WTC11 (cell line): ENCODE measurements around the gene POSTN. TPM values are rescaled to one million over a fixed set of nuclear protein-coding genes. Genes with fewer than 3 reads are reported as not detected.

ENCODE experiments used
- ATAC-seq: fragments of 200-7000 bp; cut with Tn5 transposase; 2 replicates; pipeline ENCODE4 v1.10.0; 2021; ENCODE audit warnings: mild to moderate bottlenecking, moderate library complexity
- CTCF ChIA-PET: fragments of 300-600 bp; sonication (Branson Sonifier 250); formaldehyde crosslinking; loops from one replicate; lab custom pipeline; 2021; ENCODE audit warnings: antibody characterized with exemption; lab: Charles Lee
- POLR2A ChIA-PET: fragments of 350-600 bp; sonication (Branson Sonifier 250); formaldehyde crosslinking; loops from one replicate; lab custom pipeline; 2021; ENCODE audit warnings: antibody characterized with exemption; lab: Charles Lee
- DNase-seq: peaks from one replicate; pipeline ENCODE4 v3.0.0; 2021; ENCODE audit warnings: low spot score
- H3K27ac Mint-ChIP-seq: 2 replicates; pipeline ENCODE4 v1.8.0; 2021; ENCODE audit warnings: mixed read lengths
- H3K27me3 Mint-ChIP-seq: 2 replicates; pipeline ENCODE4 v1.8.0; 2021; ENCODE audit warnings: low read depth, mild to moderate bottlenecking, moderate library complexity, mixed read lengths
- H3K36me3 Mint-ChIP-seq: 2 replicates; pipeline ENCODE4 v1.8.0; 2021; ENCODE audit warnings: mixed read lengths
- H3K4me1 Mint-ChIP-seq: 2 replicates; pipeline ENCODE4 v1.8.0; 2022; ENCODE audit warnings: mixed read lengths
- H3K4me3 Mint-ChIP-seq: 2 replicates; pipeline ENCODE4 v1.8.0; 2021; ENCODE audit warnings: mild to moderate bottlenecking, moderate library complexity, mixed read lengths
- H3K9me3 Mint-ChIP-seq: 2 replicates; pipeline ENCODE4 v1.8.0; 2021; ENCODE audit warnings: mixed read lengths
- ETV6 ChIP-seq: sonication (generic); formaldehyde crosslinking; IDR thresholded peaks from 2 replicates; pipeline ENCODE4 v1.8.1; 2022; ENCODE audit warnings: mild to moderate bottlenecking, missing genetic modification reagents
- GRHL2 ChIP-seq: fragments of 250-450 bp; sonication (Bioruptor Pico); IDR thresholded peaks from 2 replicates; pipeline ENCODE4 v1.8.0; 2022; ENCODE audit warnings: mild to moderate bottlenecking, moderate library complexity; ENCODE audit not compliant: insufficient replicate concordance, severe bottlenecking
- JAZF1 ChIP-seq: fragments of 250-450 bp; sonication (Bioruptor Pico); IDR thresholded peaks from 2 replicates; pipeline ENCODE4 v1.9.0; 2021; ENCODE audit warnings: moderate library complexity, mild to moderate bottlenecking, inconsistent platforms
- MXD4 ChIP-seq: fragments of 250-450 bp; sonication (Bioruptor Pico); IDR thresholded peaks from 2 replicates; pipeline ENCODE4 v1.8.0; 2021; ENCODE audit warnings: mild to moderate bottlenecking, moderate library complexity, borderline replicate concordance
- NFYB ChIP-seq: sonication (generic); formaldehyde crosslinking; conservative IDR thresholded peaks from 2 replicates; pipeline ENCODE4 v1.8.0; 2022; ENCODE audit warnings: low read depth, missing genetic modification reagents
- NR2C2 ChIP-seq: sonication (generic); formaldehyde crosslinking; IDR thresholded peaks from 2 replicates; pipeline ENCODE4 v1.8.0; 2022; ENCODE audit warnings: mild to moderate bottlenecking, missing genetic modification reagents
- RELA ChIP-seq: sonication (generic); formaldehyde crosslinking; IDR thresholded peaks from 2 replicates; pipeline ENCODE4 v1.8.1; 2022; ENCODE audit warnings: missing genetic modification reagents, mild to moderate bottlenecking, borderline replicate concordance
- RORB ChIP-seq: fragments of 250-450 bp; sonication (Bioruptor Pico); IDR thresholded peaks from 2 replicates; pipeline ENCODE4 v1.9.0; 2021; ENCODE audit warnings: mild to moderate bottlenecking
- SMAD4 ChIP-seq: sonication (generic); formaldehyde crosslinking; IDR thresholded peaks from 2 replicates; pipeline ENCODE4 v1.8.0; 2022; ENCODE audit warnings: mild to moderate bottlenecking, missing genetic modification reagents
- SP1 ChIP-seq: sonication (generic); formaldehyde crosslinking; conservative IDR thresholded peaks from 2 replicates; pipeline ENCODE4 v1.8.1; 2022; ENCODE audit warnings: missing genetic modification reagents
- TEAD1 ChIP-seq: sonication (generic); formaldehyde crosslinking; IDR thresholded peaks from 2 replicates; pipeline ENCODE4 v1.8.0; 2022; ENCODE audit warnings: mild to moderate bottlenecking, missing genetic modification reagents
- TP53 ChIP-seq: sonication (generic); formaldehyde crosslinking; IDR thresholded peaks from 2 replicates; pipeline ENCODE4 v1.8.1; 2023; ENCODE audit warnings: mild to moderate bottlenecking, missing genetic modification reagents
- ZNF219 ChIP-seq: sonication (generic); formaldehyde crosslinking; IDR thresholded peaks from 2 replicates; pipeline ENCODE4 v1.8.0; 2023; ENCODE audit warnings: missing genetic modification reagents, mild to moderate bottlenecking, borderline replicate concordance
- ZNF232 ChIP-seq: sonication (generic); formaldehyde crosslinking; IDR thresholded peaks from 2 replicates; pipeline ENCODE4 v1.8.0; 2022; ENCODE audit warnings: mild to moderate bottlenecking, missing genetic modification reagents
- ZNF263 ChIP-seq: sonication (generic); formaldehyde crosslinking; IDR thresholded peaks from 2 replicates; pipeline ENCODE4 v1.8.1; 2022; ENCODE audit warnings: low read depth, mild to moderate bottlenecking, moderate library complexity, missing genetic modification reagents
- ZNF416 ChIP-seq: fragments of 250-450 bp; sonication (Bioruptor Pico); IDR thresholded peaks from 2 replicates; pipeline ENCODE4 v1.9.0; 2021; ENCODE audit warnings: mild to moderate bottlenecking, inconsistent platforms
- ZNF671 ChIP-seq: fragments of 250-450 bp; sonication (Bioruptor Pico); IDR thresholded peaks from 2 replicates; pipeline ENCODE4 v1.8.0; 2021; ENCODE audit warnings: mild to moderate bottlenecking
- total RNA-seq: library from RNA; stranded (reverse); gene quantifications from 3 replicates; pipeline ENCODE4 v1.2.3, GENCODE V29; 2021
- TF ChIP-seq, protein P1 (sequence below): sonication (generic); formaldehyde crosslinking; IDR thresholded peaks from 2 replicates; pipeline ENCODE4 v1.8.0; 2023; ENCODE audit warnings: missing genetic modification reagents, mild to moderate bottlenecking, borderline replicate concordance
- TF ChIP-seq, protein P2 (sequence below): sonication (generic); formaldehyde crosslinking; IDR thresholded peaks from 2 replicates; pipeline ENCODE4 v1.8.1; 2022; ENCODE audit warnings: missing genetic modification reagents, borderline replicate concordance
- TF ChIP-seq, protein P3 (sequence below): sonication (generic); formaldehyde crosslinking; IDR thresholded peaks from 2 replicates; pipeline ENCODE4 v1.8.0; 2022; ENCODE audit warnings: mild to moderate bottlenecking, missing genetic modification reagents
- TF ChIP-seq, protein P4 (sequence below): fragments of 250-450 bp; sonication (Bioruptor Pico); conservative IDR thresholded peaks from 2 replicates; pipeline ENCODE4 v1.9.0; 2021; ENCODE audit warnings: mild to moderate bottlenecking
- TF ChIP-seq, protein P5 (sequence below): sonication (generic); formaldehyde crosslinking; IDR thresholded peaks from 2 replicates; pipeline ENCODE4 v1.8.1; 2023; ENCODE audit warnings: mild to moderate bottlenecking, missing genetic modification reagents, moderate library complexity
- TF ChIP-seq, protein P6 (sequence below): sonication (generic); formaldehyde crosslinking; IDR thresholded peaks from 2 replicates; pipeline ENCODE4 v1.8.1; 2023; ENCODE audit warnings: mild to moderate bottlenecking, missing genetic modification reagents, moderate library complexity

Gene POSTN
- total RNA-seq, 1 experiment from 2014 or later: 0.70 TPM

DNA sequence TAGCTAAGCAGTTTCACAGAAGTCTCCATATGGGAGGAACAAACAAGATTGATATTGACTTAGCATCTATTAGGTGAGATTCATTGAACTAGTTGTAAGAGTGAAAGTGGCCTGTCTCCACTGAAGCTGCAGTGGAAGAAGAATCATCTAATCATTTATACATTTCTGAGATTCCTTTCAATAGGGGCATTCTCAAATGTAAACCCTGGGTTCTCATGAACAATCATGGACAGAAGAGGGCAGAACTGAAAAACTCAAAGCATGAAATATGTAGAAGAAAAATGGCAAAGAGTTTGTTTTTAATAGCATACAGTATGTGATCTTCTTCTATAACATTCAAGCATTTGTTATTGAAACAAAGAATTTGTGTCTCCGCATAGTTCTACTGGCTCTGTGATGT, 17.6 kb upstream of the POSTN start (continued):
- TF ChIP-seq, protein P1, sequence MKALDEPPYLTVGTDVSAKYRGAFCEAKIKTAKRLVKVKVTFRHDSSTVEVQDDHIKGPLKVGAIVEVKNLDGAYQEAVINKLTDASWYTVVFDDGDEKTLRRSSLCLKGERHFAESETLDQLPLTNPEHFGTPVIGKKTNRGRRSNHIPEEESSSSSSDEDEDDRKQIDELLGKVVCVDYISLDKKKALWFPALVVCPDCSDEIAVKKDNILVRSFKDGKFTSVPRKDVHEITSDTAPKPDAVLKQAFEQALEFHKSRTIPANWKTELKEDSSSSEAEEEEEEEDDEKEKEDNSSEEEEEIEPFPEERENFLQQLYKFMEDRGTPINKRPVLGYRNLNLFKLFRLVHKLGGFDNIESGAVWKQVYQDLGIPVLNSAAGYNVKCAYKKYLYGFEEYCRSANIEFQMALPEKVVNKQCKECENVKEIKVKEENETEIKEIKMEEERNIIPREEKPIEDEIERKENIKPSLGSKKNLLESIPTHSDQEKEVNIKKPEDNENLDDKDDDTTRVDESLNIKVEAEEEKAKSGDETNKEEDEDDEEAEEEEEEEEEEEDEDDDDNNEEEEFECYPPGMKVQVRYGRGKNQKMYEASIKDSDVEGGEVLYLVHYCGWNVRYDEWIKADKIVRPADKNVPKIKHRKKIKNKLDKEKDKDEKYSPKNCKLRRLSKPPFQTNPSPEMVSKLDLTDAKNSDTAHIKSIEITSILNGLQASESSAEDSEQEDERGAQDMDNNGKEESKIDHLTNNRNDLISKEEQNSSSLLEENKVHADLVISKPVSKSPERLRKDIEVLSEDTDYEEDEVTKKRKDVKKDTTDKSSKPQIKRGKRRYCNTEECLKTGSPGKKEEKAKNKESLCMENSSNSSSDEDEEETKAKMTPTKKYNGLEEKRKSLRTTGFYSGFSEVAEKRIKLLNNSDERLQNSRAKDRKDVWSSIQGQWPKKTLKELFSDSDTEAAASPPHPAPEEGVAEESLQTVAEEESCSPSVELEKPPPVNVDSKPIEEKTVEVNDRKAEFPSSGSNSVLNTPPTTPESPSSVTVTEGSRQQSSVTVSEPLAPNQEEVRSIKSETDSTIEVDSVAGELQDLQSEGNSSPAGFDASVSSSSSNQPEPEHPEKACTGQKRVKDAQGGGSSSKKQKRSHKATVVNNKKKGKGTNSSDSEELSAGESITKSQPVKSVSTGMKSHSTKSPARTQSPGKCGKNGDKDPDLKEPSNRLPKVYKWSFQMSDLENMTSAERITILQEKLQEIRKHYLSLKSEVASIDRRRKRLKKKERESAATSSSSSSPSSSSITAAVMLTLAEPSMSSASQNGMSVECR (CRISPR knock-in tag): no peak
- TF ChIP-seq ETV6 (CRISPR knock-in tag): no peak
- TF ChIP-seq RELA: no peak
- no peak for TF ChIP-seq ZNF416 (CRISPR knock-in tag)
- TF ChIP-seq MXD4 (CRISPR knock-in tag): no peak
- no peak for TF ChIP-seq RORB (CRISPR knock-in tag)

DNA sequence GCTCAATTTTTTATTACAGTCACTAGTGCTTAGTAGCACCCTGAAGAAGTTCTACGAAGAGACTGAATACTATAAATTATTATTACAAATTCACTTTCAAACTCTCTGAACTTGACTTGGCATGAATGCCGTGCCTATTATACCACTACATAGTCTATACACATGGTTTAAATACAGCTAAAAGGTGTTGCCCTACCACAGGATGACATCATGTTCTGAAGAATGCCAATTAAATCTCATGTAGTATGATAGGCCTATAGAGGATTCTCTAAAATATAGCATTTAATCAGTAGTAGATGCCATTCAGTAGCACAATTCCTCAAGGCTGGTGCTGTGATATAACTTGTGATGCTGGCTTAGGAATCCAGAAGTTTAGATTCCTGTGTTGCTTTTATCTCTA, 16.7 kb upstream of the POSTN start:
- ChIA-PET POLR2A (no interaction called here), CTCF (no interaction called here)
- Mint-ChIP-seq H3K4me3 (no peak overlapping the region), H3K36me3 (no peaks in the 10 kb centered on the region), H3K27ac (no peak overlapping the region), H3K27me3 (no peaks in the 10 kb centered on the region), H3K4me1 (peaks cover 9% of the 10 kb centered on the region), H3K9me3 (no peaks in the 10 kb centered on the region)
- no peak for ATAC-seq
- TF ChIP-seq ZNF671 (CRISPR knock-in tag) (no peak), ZNF263 (no peak), SMAD4 (no peak), ZNF232 (CRISPR knock-in tag) (no peak), TEAD1 (no peak), JAZF1 (CRISPR knock-in tag) (no peak), TP53 (no peak), NR2C2 (CRISPR knock-in tag) (no peak), SP1 (no peak), NFYB (no peak), ZNF219 (no peak), MXD4 (CRISPR knock-in tag) (no peak), GRHL2 (CRISPR knock-in tag) (no peak)
- TF ChIP-seq, protein P2, sequence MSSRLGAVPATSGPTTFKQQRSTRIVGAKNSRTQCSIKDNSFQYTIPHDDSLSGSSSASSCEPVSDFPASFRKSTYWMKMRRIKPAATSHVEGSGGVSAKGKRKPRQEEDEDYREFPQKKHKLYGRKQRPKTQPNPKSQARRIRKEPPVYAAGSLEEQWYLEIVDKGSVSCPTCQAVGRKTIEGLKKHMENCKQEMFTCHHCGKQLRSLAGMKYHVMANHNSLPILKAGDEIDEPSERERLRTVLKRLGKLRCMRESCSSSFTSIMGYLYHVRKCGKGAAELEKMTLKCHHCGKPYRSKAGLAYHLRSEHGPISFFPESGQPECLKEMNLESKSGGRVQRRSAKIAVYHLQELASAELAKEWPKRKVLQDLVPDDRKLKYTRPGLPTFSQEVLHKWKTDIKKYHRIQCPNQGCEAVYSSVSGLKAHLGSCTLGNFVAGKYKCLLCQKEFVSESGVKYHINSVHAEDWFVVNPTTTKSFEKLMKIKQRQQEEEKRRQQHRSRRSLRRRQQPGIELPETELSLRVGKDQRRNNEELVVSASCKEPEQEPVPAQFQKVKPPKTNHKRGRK (CRISPR knock-in tag): no peak
- TF ChIP-seq, protein P3, sequence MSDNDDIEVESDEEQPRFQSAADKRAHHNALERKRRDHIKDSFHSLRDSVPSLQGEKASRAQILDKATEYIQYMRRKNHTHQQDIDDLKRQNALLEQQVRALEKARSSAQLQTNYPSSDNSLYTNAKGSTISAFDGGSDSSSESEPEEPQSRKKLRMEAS (CRISPR knock-in tag): no peak
- TF ChIP-seq, protein P4, sequence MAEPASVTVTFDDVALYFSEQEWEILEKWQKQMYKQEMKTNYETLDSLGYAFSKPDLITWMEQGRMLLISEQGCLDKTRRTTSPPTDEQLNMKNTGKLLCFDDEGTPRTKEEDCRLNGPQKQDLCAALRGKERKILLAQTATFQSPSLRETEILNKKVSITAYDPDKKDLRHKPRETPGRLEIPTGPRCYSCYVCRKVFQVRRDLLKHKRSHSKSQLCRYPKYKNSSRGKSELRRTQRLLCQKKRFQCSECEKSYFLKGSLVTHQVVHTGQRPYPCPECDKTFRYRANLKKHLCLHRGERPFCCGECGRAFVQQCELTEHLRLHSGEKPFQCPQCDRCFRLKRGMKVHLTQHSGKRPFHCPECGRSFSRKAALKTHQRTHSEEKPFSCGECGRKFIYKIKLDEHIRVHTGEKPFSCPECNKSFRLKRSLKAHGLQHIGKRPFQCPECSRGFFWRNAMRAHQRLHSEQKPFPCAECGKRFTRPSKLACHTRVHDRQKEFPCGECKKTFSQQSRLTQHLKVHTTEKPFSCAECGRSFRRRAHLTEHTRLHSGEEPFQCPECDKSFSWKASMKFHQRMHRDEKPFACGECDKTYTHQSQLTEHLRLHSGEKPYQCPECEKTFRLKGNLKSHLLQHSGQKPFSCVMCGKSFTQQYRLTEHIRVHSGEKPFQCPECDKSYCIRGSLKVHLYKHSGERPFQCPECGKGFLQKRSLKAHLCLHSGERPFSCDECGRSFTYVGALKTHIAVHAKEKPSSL (CRISPR knock-in tag): no peak
- TF ChIP-seq, protein P5, sequence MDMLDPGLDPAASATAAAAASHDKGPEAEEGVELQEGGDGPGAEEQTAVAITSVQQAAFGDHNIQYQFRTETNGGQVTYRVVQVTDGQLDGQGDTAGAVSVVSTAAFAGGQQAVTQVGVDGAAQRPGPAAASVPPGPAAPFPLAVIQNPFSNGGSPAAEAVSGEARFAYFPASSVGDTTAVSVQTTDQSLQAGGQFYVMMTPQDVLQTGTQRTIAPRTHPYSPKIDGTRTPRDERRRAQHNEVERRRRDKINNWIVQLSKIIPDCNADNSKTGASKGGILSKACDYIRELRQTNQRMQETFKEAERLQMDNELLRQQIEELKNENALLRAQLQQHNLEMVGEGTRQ (CRISPR knock-in tag): no peak
- TF ChIP-seq, protein P6, sequence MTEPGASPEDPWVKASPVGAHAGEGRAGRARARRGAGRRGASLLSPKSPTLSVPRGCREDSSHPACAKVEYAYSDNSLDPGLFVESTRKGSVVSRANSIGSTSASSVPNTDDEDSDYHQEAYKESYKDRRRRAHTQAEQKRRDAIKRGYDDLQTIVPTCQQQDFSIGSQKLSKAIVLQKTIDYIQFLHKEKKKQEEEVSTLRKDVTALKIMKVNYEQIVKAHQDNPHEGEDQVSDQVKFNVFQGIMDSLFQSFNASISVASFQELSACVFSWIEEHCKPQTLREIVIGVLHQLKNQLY (CRISPR knock-in tag): no peak
- DNase-seq: no peak
